ENCODE measurements around the gene GLI1. TPM values are rescaled to one million over a fixed set of nuclear protein-coding genes. Genes with fewer than 3 reads are reported as not detected.

Gene GLI1
- total RNA-seq, 1 donor from 2014 or later: 1.5 TPM

DNA sequence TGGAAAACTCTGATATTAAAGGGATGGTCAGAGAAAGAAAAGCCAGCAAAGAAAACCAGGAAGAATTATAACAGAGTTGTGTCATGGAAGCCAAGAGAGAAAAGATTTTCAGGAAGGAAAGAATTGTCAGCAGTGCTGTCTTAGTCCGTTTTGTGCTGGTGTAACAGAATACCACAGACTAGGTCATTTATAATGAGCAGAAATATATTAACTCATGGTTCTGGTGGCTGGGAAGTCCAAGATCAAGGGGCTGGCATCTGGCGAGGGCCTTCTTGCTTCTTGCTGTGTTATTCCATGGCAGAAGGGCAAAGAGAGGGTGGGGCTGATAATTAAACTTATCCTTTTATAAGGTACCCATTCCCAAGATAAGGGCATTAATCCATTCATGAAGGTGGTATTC, 10.9 kb upstream of the GLI1 start:
- Mint-ChIP-seq H3K4me1 (ENCODE audit: low read depth) (peaks cover 6% of the 10 kb centered on the region), H3K4me3 (no peak overlapping the region), H3K9me3 (no peaks in the 10 kb centered on the region), H3K27me3 (ENCODE audit: insufficient read depth) (no peaks in the 10 kb centered on the region), H3K27ac (no peak overlapping the region), H3K36me3 (ENCODE audit: low read depth) (no peaks in the 10 kb centered on the region)
- no peak for DNase-seq (ENCODE audit: low spot score)
- intact Hi-C loops (cut with micrococcal nuclease): no loop called here

DNA sequence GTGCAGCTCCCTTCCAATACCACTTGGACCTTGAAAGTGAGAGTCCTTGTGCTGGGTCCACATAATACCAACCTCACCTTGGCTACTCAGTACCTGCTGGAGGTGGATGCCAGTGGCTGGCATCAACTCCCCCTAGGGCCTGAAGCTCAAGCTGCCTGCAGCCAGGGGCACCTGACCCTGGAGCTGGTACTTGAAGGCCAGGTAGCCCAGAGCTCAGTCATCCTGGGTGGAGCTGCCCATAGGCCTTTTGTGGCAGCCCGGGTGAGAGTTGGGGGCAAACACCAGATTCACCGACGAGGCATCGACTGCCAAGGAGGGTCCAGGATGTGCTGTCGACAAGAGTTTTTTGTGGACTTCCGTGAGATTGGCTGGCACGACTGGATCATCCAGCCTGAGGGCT, 10.2 kb upstream of the GLI1 start:
- Mint-ChIP-seq H3K36me3 (ENCODE audit: low read depth) (no peaks in the 10 kb centered on the region), H3K4me3 (no peak overlapping the region), H3K27ac (no peak overlapping the region), H3K9me3 (no peaks in the 10 kb centered on the region), H3K27me3 (ENCODE audit: insufficient read depth) (no peaks in the 10 kb centered on the region), H3K4me1 (ENCODE audit: low read depth) (peaks cover 6% of the 10 kb centered on the region)
- intact Hi-C loops (cut with micrococcal nuclease): no loop called here
- no peak for DNase-seq (ENCODE audit: low spot score)

GRCh38 chr12:57450057-57450456, 9.5 kb upstream of the GLI1 start:
- Mint-ChIP-seq H3K36me3 (ENCODE audit: low read depth) (no peaks in the 10 kb centered on the region), H3K4me1 (ENCODE audit: low read depth) (peaks cover 6% of the 10 kb centered on the region), H3K9me3 (no peaks in the 10 kb centered on the region), H3K27me3 (ENCODE audit: insufficient read depth) (no peaks in the 10 kb centered on the region), H3K27ac (no peak overlapping the region), H3K4me3 (no peak overlapping the region)
- DNase-seq (ENCODE audit: low spot score): no peak
- intact Hi-C loops (cut with micrococcal nuclease): no loop called here

DNA sequence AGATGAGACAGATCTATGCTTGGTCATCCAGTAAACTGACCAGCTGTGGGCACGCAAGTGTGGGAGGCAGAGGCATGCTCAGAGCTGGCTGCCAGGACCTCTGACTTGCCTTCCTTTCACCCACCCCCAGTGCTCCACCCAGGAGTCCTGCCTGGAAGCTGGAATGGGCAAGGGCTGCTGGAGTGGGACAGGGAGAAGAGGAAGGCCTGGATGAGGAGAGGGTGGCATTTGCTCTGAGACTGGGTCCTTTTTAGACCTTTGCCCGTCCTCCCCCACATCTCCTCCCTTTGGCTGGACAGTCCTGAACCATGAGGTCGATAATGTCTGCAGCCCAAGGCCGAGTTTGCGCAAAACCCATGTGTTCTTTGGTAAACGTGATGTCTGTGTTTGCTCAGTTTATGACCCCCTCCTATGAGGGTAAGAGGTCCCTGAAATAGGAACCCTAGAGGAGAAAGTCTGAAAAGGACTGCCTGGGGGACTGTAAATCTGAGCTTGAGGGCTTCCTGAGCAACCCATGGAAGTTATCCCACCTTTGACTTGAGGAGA, 8.3 kb upstream of the GLI1 start:
- DNase-seq (ENCODE audit: low spot score): no peak
- no peaks in the 10 kb centered on the region for H3K9me3 Mint-ChIP-seq
- H3K27ac Mint-ChIP-seq: no peak overlapping the region
- no peak overlapping the region for H3K4me3 Mint-ChIP-seq
- H3K4me1 Mint-ChIP-seq (ENCODE audit: low read depth): peaks cover 14% of the 10 kb centered on the region
- intact Hi-C loops (cut with micrococcal nuclease): loop anchor here (1.0 kb wide), 1 partner anchor 9 kb away; no protein-coding TSS in a partner anchor
- H3K27me3 Mint-ChIP-seq (ENCODE audit: insufficient read depth): no peaks in the 10 kb centered on the region
- no peaks in the 10 kb centered on the region for H3K36me3 Mint-ChIP-seq (ENCODE audit: low read depth)

- Mint-ChIP-seq H3K27me3 (ENCODE audit: insufficient read depth) (no peaks in the 10 kb centered on the region), H3K4me1 (ENCODE audit: low read depth) (peaks cover 14% of the 10 kb centered on the region), H3K4me3 (peak overlapping the region; percentile 21), H3K9me3 (no peaks in the 10 kb centered on the region), H3K36me3 (ENCODE audit: low read depth) (no peaks in the 10 kb centered on the region), H3K27ac (peak overlapping the region; percentile 42)
- intact Hi-C loops (cut with micrococcal nuclease): loop anchor here (1.0 kb wide), 1 partner anchor 189 kb away; no protein-coding TSS in a partner anchor
- no peak for DNase-seq (ENCODE audit: low spot score)
These were observed 7.2 kb upstream of the GLI1 start for GRCh38 chr12:57452181-57452936.

DNA sequence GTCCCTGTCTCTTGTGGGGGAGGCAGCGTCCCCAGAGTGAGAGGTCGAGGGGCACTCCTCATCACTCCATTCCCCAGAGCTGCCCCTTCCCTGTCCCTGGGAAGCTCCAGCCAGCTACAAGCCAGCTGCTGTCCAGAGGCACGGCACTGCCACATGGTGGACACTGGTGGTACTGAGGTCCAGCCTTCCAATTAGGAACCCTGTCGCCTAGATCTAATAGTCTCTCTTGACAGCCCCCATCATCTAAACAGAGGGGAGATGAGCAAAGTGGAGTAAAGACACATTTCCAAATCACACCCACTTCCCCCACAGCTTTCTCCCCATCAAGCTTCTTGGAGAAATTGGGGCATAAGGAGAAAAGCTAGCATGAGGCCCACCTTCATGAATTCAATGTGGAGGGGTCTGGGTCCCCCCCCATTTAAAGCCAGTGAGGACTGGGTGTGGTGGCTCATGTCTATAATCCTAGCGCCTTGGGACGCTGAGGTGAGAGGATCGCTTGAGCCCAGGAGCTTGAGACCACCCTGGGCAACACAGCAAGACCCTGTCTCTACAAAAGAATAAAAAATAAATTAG, 6.6 kb upstream of the GLI1 start:
- Mint-ChIP-seq H3K27ac (no peak overlapping the region), H3K27me3 (ENCODE audit: insufficient read depth) (no peaks in the 10 kb centered on the region), H3K36me3 (ENCODE audit: low read depth) (no peaks in the 10 kb centered on the region), H3K4me3 (no peak overlapping the region), H3K4me1 (ENCODE audit: low read depth) (peaks cover 14% of the 10 kb centered on the region), H3K9me3 (no peaks in the 10 kb centered on the region)
- intact Hi-C loops (cut with micrococcal nuclease): loop anchor here (1.0 kb wide), 2 partner anchors 146 to 190 kb away; no protein-coding TSS in a partner anchor
- DNase-seq (ENCODE audit: low spot score): no peak

DNA sequence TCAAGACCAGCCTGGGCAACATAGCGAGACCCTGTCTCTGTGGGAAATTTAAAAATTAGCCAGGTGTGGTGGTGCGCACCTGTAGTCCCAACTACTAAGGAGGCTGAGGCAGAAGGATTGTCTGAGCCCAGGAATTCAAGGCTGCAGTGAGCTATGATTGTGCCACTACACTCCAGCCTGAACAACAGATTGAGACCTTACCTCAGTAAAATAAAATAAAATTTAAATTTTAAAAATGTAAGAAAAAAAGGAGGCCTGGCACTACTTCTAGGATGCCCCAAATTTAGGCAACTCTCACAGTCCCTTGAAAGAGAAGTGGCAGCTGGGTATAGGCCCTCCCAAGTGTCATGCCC, 5.4 kb upstream of the GLI1 start:
- Mint-ChIP-seq H3K4me3 (no peak overlapping the region), H3K36me3 (ENCODE audit: low read depth) (no peaks in the 10 kb centered on the region), H3K27ac (no peak overlapping the region), H3K4me1 (ENCODE audit: low read depth) (peaks cover 21% of the 10 kb centered on the region), H3K27me3 (ENCODE audit: insufficient read depth) (no peaks in the 10 kb centered on the region), H3K9me3 (no peaks in the 10 kb centered on the region)
- no peak for DNase-seq (ENCODE audit: low spot score)
- intact Hi-C loops (cut with micrococcal nuclease): no loop called here

GRCh38 chr12:57454566-57455373, 4.8 kb upstream of the GLI1 start, which contains the start of gene INHBE:
INHBE (plus strand) TSS chr12:57455307; CDS start chr12:57455537, 230 bp downstream.
- Mint-ChIP-seq H3K36me3 (ENCODE audit: low read depth) (no peaks in the 10 kb centered on the region), H3K27ac (peak within 1 kb of the TSS; percentile 34), H3K27me3 (ENCODE audit: insufficient read depth) (peaks cover 4% of the 10 kb centered on the region), H3K4me1 (ENCODE audit: low read depth) (peaks cover 27% of the 10 kb centered on the region), H3K4me3 (peak within 1 kb of the TSS; percentile 73), H3K9me3 (no peaks in the 10 kb centered on the region)
- intact Hi-C loops (cut with micrococcal nuclease): no loop called here
- no peak for DNase-seq (ENCODE audit: low spot score)

- Mint-ChIP-seq H3K27me3 (ENCODE audit: insufficient read depth) (peaks cover 8% of the 10 kb centered on the region), H3K36me3 (ENCODE audit: low read depth) (no peaks in the 10 kb centered on the region), H3K4me1 (ENCODE audit: low read depth) (peaks cover 33% of the 10 kb centered on the region), H3K4me3 (peak overlapping the region; percentile 73), H3K27ac (no peak overlapping the region), H3K9me3 (no peaks in the 10 kb centered on the region)
- intact Hi-C loops (cut with micrococcal nuclease): no loop called here
- no peak for DNase-seq (ENCODE audit: low spot score)
These were observed 4.0 kb upstream of the GLI1 start for GRCh38 chr12:57455374-57456144.

GRCh38 chr12:57456145-57456700, 3.4 kb upstream of the GLI1 start:
- no peaks in the 10 kb centered on the region for H3K36me3 Mint-ChIP-seq (ENCODE audit: low read depth)
- peak overlapping the region; percentile 34 for H3K27ac Mint-ChIP-seq
- H3K9me3 Mint-ChIP-seq: no peaks in the 10 kb centered on the region
- H3K4me1 Mint-ChIP-seq (ENCODE audit: low read depth): peaks cover 39% of the 10 kb centered on the region
- peak overlapping the region; percentile 73 for H3K4me3 Mint-ChIP-seq
- peaks cover 12% of the 10 kb centered on the region for H3K27me3 Mint-ChIP-seq (ENCODE audit: insufficient read depth)
- no peak for DNase-seq (ENCODE audit: low spot score)
- intact Hi-C loops (cut with micrococcal nuclease): no loop called here

- H3K4me1 Mint-ChIP-seq (ENCODE audit: low read depth): peaks cover 45% of the 10 kb centered on the region
- no peak for DNase-seq (ENCODE audit: low spot score)
- H3K36me3 Mint-ChIP-seq (ENCODE audit: low read depth): no peaks in the 10 kb centered on the region
- peak overlapping the region; percentile 22 for H3K27ac Mint-ChIP-seq
- intact Hi-C loops (cut with micrococcal nuclease): no loop called here
- no peaks in the 10 kb centered on the region for H3K9me3 Mint-ChIP-seq
- H3K4me3 Mint-ChIP-seq: no peak overlapping the region
- H3K27me3 Mint-ChIP-seq (ENCODE audit: insufficient read depth): peaks cover 17% of the 10 kb centered on the region
These were observed 2.7 kb upstream of the GLI1 start for GRCh38 chr12:57456737-57457490.
